Measurements from ENCODE around the gene TUBA8. TPM values are rescaled to one million over a fixed set of nuclear protein-coding genes. Genes with fewer than 3 reads are reported as not detected.

Gene TUBA8
- total RNA-seq, 2 donors from 2014 or later = 0.41 to 2.2 TPM

GRCh38 chr22:18083406-18083805, 27.2 kb upstream of the TUBA8 start:
- Histone ChIP-seq H3K4me3 (no peak overlapping the region), H3K4me1 (ENCODE audit: control insufficient read depth in 1 of 2, low read depth in 2 of 2) (peaks cover 9 to 11% of the 10 kb centered on the region in 2 donors), H3K27me3 (replicated peaks; ENCODE audit: insufficient read depth) (no peaks in the 10 kb centered on the region), H3K27ac (no peak overlapping the region), H3K9me3 (no peaks in the 10 kb centered on the region), H3K36me3 (peaks cover 45% of the 10 kb centered on the region)
- ATAC-seq (ENCODE audit: insufficient number of reproducible peaks, low FRiP score, low read depth) (no peak), DNase-seq (ENCODE audit: low spot score) (no peak)
- no peak for TF ChIP-seq CTCF (IDR thresholded peaks at IDR 0.05)

- H3K4me1 ChIP-seq (ENCODE audit: control insufficient read depth in 1 of 2, low read depth in 2 of 2) = no peaks in the 10 kb centered on the region
- H3K27ac ChIP-seq = no peak overlapping the region
- no peak for DNase-seq (ENCODE audit: low spot score)
- no peaks in the 10 kb centered on the region for H3K9me3 ChIP-seq
- no peaks in the 10 kb centered on the region for H3K27me3 ChIP-seq (replicated peaks; ENCODE audit: insufficient read depth)
- H3K36me3 ChIP-seq = peaks cover 50% of the 10 kb centered on the region
- TF ChIP-seq CTCF (IDR thresholded peaks at IDR 0.05) = no peak
- H3K4me3 ChIP-seq = no peak overlapping the region
- ATAC-seq (ENCODE audit: insufficient number of reproducible peaks, low FRiP score, low read depth) = no peak
These were observed 25.4 kb upstream of the TUBA8 start for GRCh38 chr22:18085188-18085587.

- Histone ChIP-seq H3K4me1 (ENCODE audit: control insufficient read depth in 1 of 2, low read depth in 2 of 2) (peaks cover under 1 to 11% of the 10 kb centered on the region in 2 donors), H3K27me3 (replicated peaks; ENCODE audit: insufficient read depth) (no peaks in the 10 kb centered on the region), H3K27ac (no peak overlapping the region), H3K9me3 (no peaks in the 10 kb centered on the region), H3K4me3 (no peak overlapping the region), H3K36me3 (peaks cover 50% of the 10 kb centered on the region)
- no peak for TF ChIP-seq CTCF (IDR thresholded peaks at IDR 0.05)
- ATAC-seq (ENCODE audit: insufficient number of reproducible peaks, low FRiP score, low read depth) = no peak
- DNase-seq (ENCODE audit: low spot score) = no peak
These were observed 23.2 kb upstream of the TUBA8 start for GRCh38 chr22:18087350-18087855.

DNA sequence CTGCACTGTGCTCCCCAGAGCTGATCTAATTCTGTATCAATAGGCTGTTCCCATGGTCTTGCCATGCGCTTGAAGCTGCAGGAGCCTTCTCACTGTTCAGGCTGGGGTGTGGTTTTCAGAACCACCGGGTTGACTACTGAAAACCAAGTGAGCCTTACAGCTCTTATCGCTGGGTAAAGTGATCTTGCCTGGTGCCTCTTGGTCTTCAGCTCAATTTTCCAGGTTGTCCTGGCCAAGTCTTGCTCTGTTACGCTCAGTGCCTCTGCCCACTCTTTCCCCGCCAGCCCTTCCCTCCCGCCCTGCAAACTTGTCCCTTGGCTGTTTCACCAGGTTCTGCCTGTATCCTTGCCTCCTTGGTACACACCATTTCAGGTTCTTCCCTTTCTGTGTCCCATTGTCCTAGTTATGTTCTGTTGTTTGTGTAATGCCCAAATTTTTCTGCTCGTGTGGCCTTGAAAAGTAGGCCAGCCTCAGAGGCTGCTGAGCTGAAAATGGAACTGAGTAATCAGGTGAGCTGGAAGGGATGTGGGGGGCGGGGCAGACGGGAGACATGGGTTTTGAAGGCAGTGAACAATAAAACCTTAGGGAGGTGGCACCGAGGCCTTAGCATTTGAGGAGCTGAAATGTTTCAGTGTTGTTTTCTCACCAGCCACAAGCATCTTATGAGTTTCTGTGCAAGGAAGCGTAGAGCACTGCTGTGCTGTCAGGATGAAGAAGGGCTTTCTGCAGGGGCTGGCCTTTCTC, 21.6 kb upstream of the TUBA8 start:
- H3K27ac ChIP-seq = no peak overlapping the region
- H3K4me1 ChIP-seq (ENCODE audit: control insufficient read depth in 1 of 2, low read depth in 2 of 2) = peaks cover 3 to 17% of the 10 kb centered on the region in 2 donors
- no peaks in the 10 kb centered on the region for H3K9me3 ChIP-seq
- H3K27me3 ChIP-seq (replicated peaks; ENCODE audit: insufficient read depth) = no peaks in the 10 kb centered on the region
- H3K36me3 ChIP-seq = peaks cover 39% of the 10 kb centered on the region
- H3K4me3 ChIP-seq = no peak overlapping the region
- ATAC-seq (ENCODE audit: insufficient number of reproducible peaks, low FRiP score, low read depth) (no peak), DNase-seq (ENCODE audit: low spot score) (no peak)
- no peak for TF ChIP-seq CTCF (IDR thresholded peaks at IDR 0.05)

- Histone ChIP-seq H3K27me3 (replicated peaks; ENCODE audit: insufficient read depth) (no peaks in the 10 kb centered on the region), H3K27ac (no peak overlapping the region), H3K4me3 (no peak overlapping the region), H3K4me1 (ENCODE audit: control insufficient read depth in 1 of 2, low read depth in 2 of 2) (peaks cover 3 to 17% of the 10 kb centered on the region in 2 donors), H3K36me3 (peaks cover 28% of the 10 kb centered on the region), H3K9me3 (no peaks in the 10 kb centered on the region)
- TF ChIP-seq CTCF (IDR thresholded peaks at IDR 0.05) = no peak
- ATAC-seq (ENCODE audit: insufficient number of reproducible peaks, low FRiP score, low read depth) (no peak), DNase-seq (ENCODE audit: low spot score) (no peak)
These were observed 20.3 kb upstream of the TUBA8 start for GRCh38 chr22:18090286-18090685.
